Neural crest cell (in vitro differentiated cells): ENCODE measurements around the gene HLA-F. TPM values are rescaled to one million over a fixed set of nuclear protein-coding genes. Genes with fewer than 3 reads are reported as not detected.

ENCODE experiments used
- DNase-seq: peaks from one replicate; pipeline ENCODE4 v3.0.0; 2021; ENCODE audit warnings: low read depth, mixed read lengths, low spot score
- H3K27ac Mint-ChIP-seq: one replicate; pipeline ENCODE4 v1.8.0; 2021; ENCODE audit warnings: mild to moderate bottlenecking, mixed read lengths; ENCODE audit not compliant: unreplicated experiment
- H3K27me3 Mint-ChIP-seq: 2 replicates; pipeline ENCODE4 v1.8.0; 2021; ENCODE audit warnings: low read depth, mild to moderate bottlenecking, mixed read lengths
- H3K36me3 Mint-ChIP-seq: 2 replicates; pipeline ENCODE4 v1.8.0; 2021; ENCODE audit warnings: low read depth, mild to moderate bottlenecking, mixed read lengths
- H3K4me1 Mint-ChIP-seq: 2 replicates; pipeline ENCODE4 v1.8.0; 2021; ENCODE audit warnings: mixed read lengths
- H3K4me3 Mint-ChIP-seq: one replicate; pipeline ENCODE4 v1.8.0; 2021; ENCODE audit warnings: mild to moderate bottlenecking, mixed read lengths
- H3K9me3 Mint-ChIP-seq: 2 replicates; pipeline ENCODE4 v1.8.0; 2021; ENCODE audit warnings: mixed read lengths
- total RNA-seq: library from RNA; stranded (reverse); gene quantifications from 2 replicates; pipeline ENCODE4 v1.2.1, GENCODE V29; 2021
- TF ChIP-seq, protein P1 (sequence below): fragments of 200-600 bp; sonication (generic); conservative IDR thresholded peaks from 2 replicates; pipeline ENCODE4 v1.5.0; 2021; ENCODE audit warnings: antibody characterized with exemption, mild to moderate bottlenecking

The HLA-F gene
- total RNA-seq, 1 donor from 2014 or later = 0.98 TPM

DNA sequence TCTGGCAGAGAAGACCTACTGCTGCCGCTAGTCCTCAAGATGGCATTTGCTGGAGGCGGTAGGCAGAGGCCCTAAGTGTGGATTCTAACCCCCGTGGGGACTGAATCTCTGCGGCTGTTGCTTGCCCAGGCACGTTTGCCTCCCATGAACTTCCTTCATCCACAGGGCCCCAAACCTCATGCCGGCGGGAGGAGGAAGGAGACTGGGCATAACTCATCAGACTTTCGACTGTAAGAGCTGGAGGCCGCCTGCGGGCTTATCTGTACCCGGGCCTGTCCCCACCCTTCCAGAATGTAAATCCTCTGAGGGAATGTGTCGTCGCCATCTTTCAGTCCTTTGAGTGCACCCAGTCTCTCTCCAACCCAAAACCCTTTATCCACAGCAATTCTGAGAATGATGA, 43.3 kb upstream of the HLA-F start:
- Mint-ChIP-seq H3K36me3 (no peaks in the 10 kb centered on the region), H3K4me3 (no peak overlapping the region), H3K27me3 (peaks cover 8% of the 10 kb centered on the region), H3K4me1 (peaks cover 5% of the 10 kb centered on the region), H3K9me3 (no peaks in the 10 kb centered on the region), H3K27ac (no peak overlapping the region)
- no peak for DNase-seq
- TF ChIP-seq, protein P1, sequence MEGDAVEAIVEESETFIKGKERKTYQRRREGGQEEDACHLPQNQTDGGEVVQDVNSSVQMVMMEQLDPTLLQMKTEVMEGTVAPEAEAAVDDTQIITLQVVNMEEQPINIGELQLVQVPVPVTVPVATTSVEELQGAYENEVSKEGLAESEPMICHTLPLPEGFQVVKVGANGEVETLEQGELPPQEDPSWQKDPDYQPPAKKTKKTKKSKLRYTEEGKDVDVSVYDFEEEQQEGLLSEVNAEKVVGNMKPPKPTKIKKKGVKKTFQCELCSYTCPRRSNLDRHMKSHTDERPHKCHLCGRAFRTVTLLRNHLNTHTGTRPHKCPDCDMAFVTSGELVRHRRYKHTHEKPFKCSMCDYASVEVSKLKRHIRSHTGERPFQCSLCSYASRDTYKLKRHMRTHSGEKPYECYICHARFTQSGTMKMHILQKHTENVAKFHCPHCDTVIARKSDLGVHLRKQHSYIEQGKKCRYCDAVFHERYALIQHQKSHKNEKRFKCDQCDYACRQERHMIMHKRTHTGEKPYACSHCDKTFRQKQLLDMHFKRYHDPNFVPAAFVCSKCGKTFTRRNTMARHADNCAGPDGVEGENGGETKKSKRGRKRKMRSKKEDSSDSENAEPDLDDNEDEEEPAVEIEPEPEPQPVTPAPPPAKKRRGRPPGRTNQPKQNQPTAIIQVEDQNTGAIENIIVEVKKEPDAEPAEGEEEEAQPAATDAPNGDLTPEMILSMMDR = no peak

DNA sequence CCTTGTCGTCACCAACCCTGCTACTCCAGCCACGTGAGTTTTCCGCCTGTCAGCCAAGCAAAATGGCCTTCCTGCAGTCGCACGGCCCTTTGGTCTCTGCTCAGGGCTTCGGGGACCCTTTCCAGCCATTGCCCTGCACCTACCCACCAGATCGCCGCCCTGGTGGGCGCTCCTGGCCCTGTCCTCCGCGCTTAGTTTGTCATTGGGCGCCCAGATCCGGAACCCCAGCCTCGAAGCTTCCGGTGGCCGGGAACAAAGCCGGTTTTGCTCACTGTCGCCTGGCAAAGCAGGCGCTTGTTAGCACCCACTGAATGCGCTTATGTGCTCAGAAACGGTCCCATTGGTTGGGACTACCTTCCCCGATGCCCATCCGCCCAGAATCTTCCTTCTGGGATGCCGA, 42.8 kb upstream of the HLA-F start:
- no peak for DNase-seq
- Mint-ChIP-seq H3K27me3 (peaks cover 12% of the 10 kb centered on the region), H3K27ac (no peak overlapping the region), H3K4me3 (no peak overlapping the region), H3K36me3 (no peaks in the 10 kb centered on the region), H3K9me3 (no peaks in the 10 kb centered on the region), H3K4me1 (peaks cover 5% of the 10 kb centered on the region)
- TF ChIP-seq, protein P1 = no peak

DNA sequence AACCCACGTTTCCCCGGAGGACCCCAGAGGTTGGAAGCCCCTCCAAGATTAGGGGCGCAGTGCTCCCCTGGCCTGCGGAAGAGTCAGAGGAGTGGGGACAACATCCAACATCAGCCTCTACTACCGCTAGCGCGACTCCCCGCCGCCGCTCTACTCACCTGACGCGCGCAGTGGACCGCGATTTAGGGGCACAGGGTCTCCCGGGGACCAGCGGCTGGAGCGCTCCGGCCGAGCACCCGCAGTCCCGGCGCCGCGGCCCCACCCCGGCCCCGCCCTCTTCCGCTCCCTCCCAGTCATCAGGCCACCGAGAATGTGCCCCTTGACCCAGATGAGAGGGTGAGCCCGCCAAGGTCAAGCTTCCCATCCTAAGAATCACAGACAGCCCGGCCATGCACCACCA, 42.3 kb upstream of the HLA-F start, which contains the start of gene ZFP57:
TSS of gene ZFP57 (minus strand) at position 249 of the 400 bp plus-strand sequence. CDS start 4,149 bp downstream, outside the sequence.
- Mint-ChIP-seq H3K27ac (no peak within 1 kb of the TSS), H3K4me1 (peaks cover 5% of the 10 kb centered on the region), H3K36me3 (no peaks in the 10 kb centered on the region), H3K4me3 (no peak within 1 kb of the TSS), H3K27me3 (peaks cover 14% of the 10 kb centered on the region), H3K9me3 (no peaks in the 10 kb centered on the region)
- TF ChIP-seq, protein P1 = no peak
- no peak for DNase-seq

- H3K4me1 Mint-ChIP-seq = peaks cover 5% of the 10 kb centered on the region
- no peak overlapping the region for H3K4me3 Mint-ChIP-seq
- H3K27me3 Mint-ChIP-seq = peaks cover 14% of the 10 kb centered on the region
- no peaks in the 10 kb centered on the region for H3K9me3 Mint-ChIP-seq
- H3K27ac Mint-ChIP-seq = no peak overlapping the region
- H3K36me3 Mint-ChIP-seq = no peaks in the 10 kb centered on the region
- DNase-seq = no peak
- TF ChIP-seq, protein P1 = no peak
These were observed 41.4 kb upstream of the HLA-F start for GRCh38 chr6:29681811-29682210.

- peaks cover 2% of the 10 kb centered on the region for H3K9me3 Mint-ChIP-seq
- H3K4me1 Mint-ChIP-seq = no peaks in the 10 kb centered on the region
- H3K27me3 Mint-ChIP-seq = peaks cover 16% of the 10 kb centered on the region
- H3K36me3 Mint-ChIP-seq = no peaks in the 10 kb centered on the region
- no peak for DNase-seq
- TF ChIP-seq, protein P1 = no peak
- no peak overlapping the region for H3K4me3 Mint-ChIP-seq
- no peak overlapping the region for H3K27ac Mint-ChIP-seq
These were observed 37.4 kb upstream of the HLA-F start for GRCh38 chr6:29685718-29686326.
